BLaER1 treated with 17β-estradiol and CSF1 and Interleukin-3, amounts not matched to agents 10 nM and 100 nM (cell line): ENCODE data around the gene INF2.

Experiments
- H3K27ac ChIP-seq, 11 experiments: shearing (Covaris generic); formaldehyde crosslinking; 2 replicates each; pipeline ENCODE4 v1.8.1; 2022
- H3K27me3 ChIP-seq, 11 experiments: shearing (Covaris generic); formaldehyde crosslinking; 2 replicates each; pipeline ENCODE4 v1.8.1; 2022
- H3K36me3 ChIP-seq, 11 experiments: shearing (Covaris generic); formaldehyde crosslinking; 2 replicates each; pipeline ENCODE4 v1.8.1; 2022
- H3K4me1 ChIP-seq, 10 experiments: shearing (Covaris generic); formaldehyde crosslinking; 2 replicates each; pipeline ENCODE4 v1.8.1; 2022
- H3K4me2 ChIP-seq, 11 experiments: shearing (Covaris generic); formaldehyde crosslinking; 2 replicates each; pipeline ENCODE4 v1.8.1; 2022
- H3K4me3 ChIP-seq, 10 experiments: shearing (Covaris generic); formaldehyde crosslinking; 2 replicates each; pipeline ENCODE4 v1.8.1; 2022
- H3K9ac ChIP-seq, 11 experiments: shearing (Covaris generic); formaldehyde crosslinking; 2 replicates each; pipeline ENCODE4 v1.8.1; 2022
- H3K9me3 ChIP-seq, 11 experiments: shearing (Covaris generic); formaldehyde crosslinking; replicated peaks in 1 of 11; 2 replicates each; pipeline ENCODE4 v1.8.1; 2022
- H4K20me1 ChIP-seq, 11 experiments: shearing (Covaris generic); formaldehyde crosslinking; 2 replicates each; pipeline ENCODE4 v1.8.1; 2022
- Cebpa-rat ChIP-seq, 11 experiments: shearing (Covaris generic); IDR thresholded peaks; 2 replicates each; pipeline ENCODE4 v1.8.1; 2022

Gene INF2

GRCh38 chr14:104754213-104754851 lies 64.9 kb downstream of the INF2 start:
- H3K27ac ChIP-seq = peak overlapping the region in 9 of 11 experiments; percentile 86 to 95 (median 93); a peak in 17 of 22 replicates
- peaks cover 40 to 54% (median 50%) of the 10 kb centered on the region in 11 experiments for H3K36me3 ChIP-seq
- peak overlapping the region; percentile 91 to 99 (median 97) for H3K9ac ChIP-seq
- H4K20me1 ChIP-seq = peaks cover 21 to 63% (median 61%) of the 10 kb centered on the region in 11 experiments; a peak in 20 of 22 replicates
- H3K9me3 ChIP-seq = peaks cover 0 to 26% (median 23%) of the 10 kb centered on the region in 11 experiments; a peak in 16 of 22 replicates
- H3K27me3 ChIP-seq = no peaks in the 10 kb centered on the region
- peaks cover 37 to 57% (median 51%) of the 10 kb centered on the region in 10 experiments for H3K4me1 ChIP-seq
- TF ChIP-seq Cebpa-rat (IDR thresholded peaks at IDR 0.05) = no peak
- peak overlapping the region; percentile 92 to 100 (median 98) for H3K4me3 ChIP-seq
- peak overlapping the region; percentile 91 to 99 (median 97) for H3K4me2 ChIP-seq

- Histone ChIP-seq H4K20me1 (peaks cover 21 to 76% (median 70%) of the 10 kb centered on the region in 11 experiments; a peak in 20 of 22 replicates), H3K4me2 (peak overlapping the region in 10 of 11 experiments; percentile 91 to 99 (median 96); a peak in 18 of 22 replicates), H3K27ac (peak overlapping the region in 2 of 11 experiments; percentile 6 to 53; a peak in 2 of 22 replicates), H3K27me3 (no peaks in the 10 kb centered on the region), H3K9me3 (peaks cover 0 to 13% (median 12%) of the 10 kb centered on the region in 11 experiments; a peak in 16 of 22 replicates), H3K4me3 (0 out of 20 replicates have a peak overlapping the region, but pooled peaks of 1 of the 10 experiments have one; percentile 98), H3K36me3 (peaks cover 49 to 66% (median 62%) of the 10 kb centered on the region in 11 experiments), H3K4me1 (peaks cover 37 to 54% (median 49%) of the 10 kb centered on the region in 10 experiments), H3K9ac (peak overlapping the region in 10 of 11 experiments; percentile 92 to 99 (median 98); a peak in 18 of 22 replicates)
- no peak for TF ChIP-seq Cebpa-rat (IDR thresholded peaks at IDR 0.05)
Observed at GRCh38 chr14:104755621-104756020, 66.2 kb downstream of the INF2 start.

GRCh38 chr14:104756477-104757237 lies 67.2 kb downstream of the INF2 start:
- H3K4me3 ChIP-seq = no peak overlapping the region; a peak in 1 of 20 replicates
- peaks cover 32 to 51% (median 44%) of the 10 kb centered on the region in 10 experiments for H3K4me1 ChIP-seq
- no peaks in the 10 kb centered on the region for H3K27me3 ChIP-seq
- H4K20me1 ChIP-seq = peaks cover 21 to 86% (median 74%) of the 10 kb centered on the region in 11 experiments; a peak in 20 of 22 replicates
- peaks cover 57 to 76% (median 72%) of the 10 kb centered on the region in 11 experiments for H3K36me3 ChIP-seq
- no peak for TF ChIP-seq Cebpa-rat (IDR thresholded peaks at IDR 0.05)
- peak overlapping the region in 9 of 11 experiments; percentile 29 to 99 (median 97); a peak in 13 of 22 replicates for H3K9ac ChIP-seq
- peak overlapping the region in 7 of 11 experiments; percentile 4 to 53 (median 30); a peak in 8 of 22 replicates for H3K27ac ChIP-seq
- peaks cover 0 to 2% (median 1%) of the 10 kb centered on the region in 11 experiments; a peak in 10 of 22 replicates for H3K9me3 ChIP-seq
- peak overlapping the region in 10 of 11 experiments; percentile 28 to 99 (median 96); a peak in 20 of 22 replicates for H3K4me2 ChIP-seq

GRCh38 chr14:104757238-104757585 lies 67.8 kb downstream of the INF2 start:
- Histone ChIP-seq H4K20me1 (peaks cover 21 to 91% (median 74%) of the 10 kb centered on the region in 11 experiments; a peak in 20 of 22 replicates), H3K9ac (peak overlapping the region in 5 of 11 experiments; percentile 26 to 45 (median 33); a peak in 6 of 22 replicates)

GRCh38 chr14:104757681-104758392 lies 68.4 kb downstream of the INF2 start:
- peak overlapping the region in 3 of 11 experiments; percentile 30 to 34 (median 30); a peak in 3 of 22 replicates for H3K27ac ChIP-seq
- no peak for TF ChIP-seq Cebpa-rat (IDR thresholded peaks at IDR 0.05)
- peak overlapping the region in 5 of 11 experiments; percentile 4 to 45 (median 33); a peak in 5 of 22 replicates for H3K9ac ChIP-seq

More at GRCh38 chr14:104757238-104757585, 67.8 kb downstream of the INF2 start:
- Histone ChIP-seq H3K27ac (peak overlapping the region in 4 of 11 experiments; percentile 3 to 34 (median 30); a peak in 5 of 22 replicates), H3K4me2 (peak overlapping the region in 5 of 11 experiments; percentile 54 to 99 (median 96); a peak in 8 of 22 replicates), H3K36me3 (peaks cover 62 to 82% (median 78%) of the 10 kb centered on the region in 11 experiments), H3K9me3 (no peaks in the 10 kb centered on the region), H3K27me3 (no peaks in the 10 kb centered on the region), H3K4me1 (peaks cover 26 to 46% (median 39%) of the 10 kb centered on the region in 10 experiments), H3K4me3 (no peak overlapping the region)
- TF ChIP-seq Cebpa-rat (IDR thresholded peaks at IDR 0.05) = no peak

GRCh38 chr14:104758981-104759969 lies 69.9 kb downstream of the INF2 start:
- peaks cover 15 to 80% (median 63%) of the 10 kb centered on the region in 11 experiments; a peak in 20 of 22 replicates for H4K20me1 ChIP-seq
- peak overlapping the region in 4 of 11 experiments; percentile 9 to 18 (median 12); a peak in 3 of 22 replicates for H3K9ac ChIP-seq
- peaks cover 63 to 93% (median 84%) of the 10 kb centered on the region in 11 experiments for H3K36me3 ChIP-seq
- H3K9me3 ChIP-seq = no peaks in the 10 kb centered on the region
- H3K4me2 ChIP-seq = no peak overlapping the region
- no peak overlapping the region for H3K27ac ChIP-seq
- H3K4me1 ChIP-seq = peaks cover 20 to 38% (median 31%) of the 10 kb centered on the region in 10 experiments
- no peak overlapping the region for H3K4me3 ChIP-seq
- H3K27me3 ChIP-seq = no peaks in the 10 kb centered on the region
- TF ChIP-seq Cebpa-rat (IDR thresholded peaks at IDR 0.05) = no peak

More at GRCh38 chr14:104757681-104758392, 68.4 kb downstream of the INF2 start:
- Histone ChIP-seq H3K4me1 (peaks cover 26 to 45% (median 38%) of the 10 kb centered on the region in 10 experiments), H3K4me2 (no peak overlapping the region; a peak in 1 of 22 replicates), H3K9me3 (no peaks in the 10 kb centered on the region), H3K27me3 (no peaks in the 10 kb centered on the region), H4K20me1 (peaks cover 21 to 92% (median 74%) of the 10 kb centered on the region in 11 experiments; a peak in 20 of 22 replicates), H3K36me3 (peaks cover 63 to 88% (median 82%) of the 10 kb centered on the region in 11 experiments), H3K4me3 (no peak overlapping the region)

- no peak overlapping the region for H3K4me2 ChIP-seq
- H3K9ac ChIP-seq = no peak overlapping the region
Observed at GRCh38 chr14:104765517-104765916, 76.1 kb downstream of the INF2 start.

More at GRCh38 chr14:104765517-104765916, 76.1 kb downstream of the INF2 start:
- peaks cover 0 to 49% (median 27%) of the 10 kb centered on the region in 11 experiments; a peak in 20 of 22 replicates for H4K20me1 ChIP-seq
- no peak for TF ChIP-seq Cebpa-rat (IDR thresholded peaks at IDR 0.05)
- peaks cover 6 to 29% (median 23%) of the 10 kb centered on the region in 10 experiments for H3K4me1 ChIP-seq
- no peak overlapping the region for H3K4me3 ChIP-seq
- H3K27me3 ChIP-seq = no peaks in the 10 kb centered on the region
- H3K27ac ChIP-seq = no peak overlapping the region
- H3K9me3 ChIP-seq = peaks cover 0 to 14% (median 9%) of the 10 kb centered on the region in 11 experiments; a peak in 13 of 22 replicates
- peaks cover 17 to 77% (median 46%) of the 10 kb centered on the region in 11 experiments for H3K36me3 ChIP-seq
